Measurements from ENCODE around the gene PPP1R15B.

The PPP1R15B gene

GRCh38 chr1:204408074-204408507 is 3.5 kb downstream of the PPP1R15B start:
- DNase-seq = peak; percentile 49
- in situ Hi-C loops (cut with MboI; ENCODE audit: low pct_unique_long_range_greater_than_20kb, low sequenced_read_pairs) = no loop called here

- in situ Hi-C loops (cut with MboI; ENCODE audit: low pct_unique_long_range_greater_than_20kb, low sequenced_read_pairs) = no loop called here
- no peak for DNase-seq
Observed at GRCh38 chr1:204407295-204407971, 4.2 kb downstream of the PPP1R15B start.

- in situ Hi-C loops (cut with MboI; ENCODE audit: low pct_unique_long_range_greater_than_20kb, low sequenced_read_pairs) = no loop called here
Observed at GRCh38 chr1:204406621-204407020, 5.0 kb downstream of the PPP1R15B start.

GRCh38 chr1:204405988-204406387 is 5.6 kb downstream of the PPP1R15B start:
- in situ Hi-C loops (cut with MboI; ENCODE audit: low pct_unique_long_range_greater_than_20kb, low sequenced_read_pairs) = no loop called here
- DNase-seq = no peak

More at GRCh38 chr1:204406621-204407020, 5.0 kb downstream of the PPP1R15B start:
- no peak for DNase-seq

GRCh38 chr1:204404629-204405028 is 7.0 kb downstream of the PPP1R15B start:
- DNase-seq = no peak
- in situ Hi-C loops (cut with MboI; ENCODE audit: low pct_unique_long_range_greater_than_20kb, low sequenced_read_pairs) = no loop called here

- in situ Hi-C loops (cut with MboI; ENCODE audit: low pct_unique_long_range_greater_than_20kb, low sequenced_read_pairs) = no loop called here
- DNase-seq = no peak
Observed at GRCh38 chr1:204402391-204402790, 9.2 kb downstream of the PPP1R15B start.

- in situ Hi-C loops (cut with MboI; ENCODE audit: low pct_unique_long_range_greater_than_20kb, low sequenced_read_pairs) = no loop called here
- no peak for DNase-seq
Observed at GRCh38 chr1:204401730-204402129, 9.9 kb downstream of the PPP1R15B start.

- DNase-seq = no peak
- in situ Hi-C loops (cut with MboI; ENCODE audit: low pct_unique_long_range_greater_than_20kb, low sequenced_read_pairs) = no loop called here
Observed at GRCh38 chr1:204400882-204401510, 10.6 kb downstream of the PPP1R15B start.

GRCh38 chr1:204398197-204399125 is 13.2 kb downstream of the PPP1R15B start:
- in situ Hi-C loops (cut with MboI; ENCODE audit: low pct_unique_long_range_greater_than_20kb, low sequenced_read_pairs) = no loop called here
- DNase-seq = peak; percentile 80

GRCh38 chr1:204396015-204396583 is 15.5 kb downstream of the PPP1R15B start:
- no peak for DNase-seq
- in situ Hi-C loops (cut with MboI; ENCODE audit: low pct_unique_long_range_greater_than_20kb, low sequenced_read_pairs) = no loop called here

- in situ Hi-C loops (cut with MboI; ENCODE audit: low pct_unique_long_range_greater_than_20kb, low sequenced_read_pairs) = no loop called here
Observed at GRCh38 chr1:204391629-204392028, 20.0 kb downstream of the PPP1R15B start.

GRCh38 chr1:204390751-204391466 is 20.7 kb downstream of the PPP1R15B start:
- in situ Hi-C loops (cut with MboI; ENCODE audit: low pct_unique_long_range_greater_than_20kb, low sequenced_read_pairs) = no loop called here
- peak; percentile 31 for DNase-seq

More at GRCh38 chr1:204391629-204392028, 20.0 kb downstream of the PPP1R15B start:
- no peak for DNase-seq

- no peak for DNase-seq
- in situ Hi-C loops (cut with MboI; ENCODE audit: low pct_unique_long_range_greater_than_20kb, low sequenced_read_pairs) = no loop called here
Observed at GRCh38 chr1:204385727-204386126, 25.9 kb downstream of the PPP1R15B start.

- DNase-seq = no peak
- in situ Hi-C loops (cut with MboI; ENCODE audit: low pct_unique_long_range_greater_than_20kb, low sequenced_read_pairs) = no loop called here
Observed at GRCh38 chr1:204384636-204385352, 26.8 kb downstream of the PPP1R15B start.

- in situ Hi-C loops (cut with MboI; ENCODE audit: low pct_unique_long_range_greater_than_20kb, low sequenced_read_pairs) = no loop called here
Observed at GRCh38 chr1:204383163-204383904, 28.3 kb downstream of the PPP1R15B start.

GRCh38 chr1:204382714-204383083 is 28.9 kb downstream of the PPP1R15B start:
- in situ Hi-C loops (cut with MboI; ENCODE audit: low pct_unique_long_range_greater_than_20kb, low sequenced_read_pairs) = no loop called here
- no peak for DNase-seq

More at GRCh38 chr1:204383163-204383904, 28.3 kb downstream of the PPP1R15B start:
- DNase-seq = no peak

- in situ Hi-C loops (cut with MboI; ENCODE audit: low pct_unique_long_range_greater_than_20kb, low sequenced_read_pairs) = no loop called here
- DNase-seq = no peak
Observed at GRCh38 chr1:204380293-204380831, 31.3 kb downstream of the PPP1R15B start.

Measured in KBM-7 (cell line).